HG03520 (cell line): ENCODE measurements around the gene TFPI.

Source experiments
- ATAC-seq: cut with Tn5 transposase; IDR thresholded peaks from one replicate; pipeline ENCODE4 v1.9.1; 2021; ENCODE audit warnings: mild to moderate bottlenecking, moderate library complexity; ENCODE audit not compliant: unreplicated experiment

The TFPI gene

DNA sequence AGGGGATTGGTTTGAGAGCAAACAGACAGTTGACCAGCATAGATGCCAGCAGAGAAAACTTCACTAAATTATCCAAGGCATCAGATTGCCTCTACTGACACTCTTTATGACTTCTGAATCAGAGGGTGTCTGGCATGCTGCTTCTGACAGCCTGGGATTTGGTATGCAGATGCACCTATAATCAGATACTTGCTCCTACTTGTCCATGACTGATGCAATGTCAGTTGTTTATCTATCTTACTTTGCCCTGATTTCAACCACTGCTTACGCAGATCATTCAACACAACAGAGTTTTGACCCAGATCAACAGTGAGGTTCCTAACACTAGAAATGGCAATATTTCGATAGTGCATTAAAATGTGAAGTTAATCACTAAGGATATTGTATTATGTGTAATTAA lies 83.5 kb downstream of the TFPI start:
- no peak for ATAC-seq

DNA sequence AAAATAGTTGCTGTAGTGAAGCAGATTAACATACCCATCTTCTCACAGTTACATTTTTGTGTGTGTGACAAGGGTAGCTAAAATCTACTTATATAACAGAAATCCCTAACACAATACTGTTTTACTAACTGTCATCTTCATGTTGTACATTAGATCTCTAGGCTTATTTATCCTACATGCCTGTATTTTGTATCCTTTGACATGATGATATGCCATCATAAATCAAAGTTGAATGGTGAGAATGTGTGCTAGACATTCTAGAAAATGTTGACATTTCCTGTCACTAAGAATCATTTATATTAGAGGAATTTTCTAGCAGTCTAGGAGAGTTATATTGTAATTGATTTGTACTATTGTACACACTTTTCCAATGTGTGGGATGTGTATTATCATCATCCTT lies 84.7 kb downstream of the TFPI start:
- no peak for ATAC-seq

DNA sequence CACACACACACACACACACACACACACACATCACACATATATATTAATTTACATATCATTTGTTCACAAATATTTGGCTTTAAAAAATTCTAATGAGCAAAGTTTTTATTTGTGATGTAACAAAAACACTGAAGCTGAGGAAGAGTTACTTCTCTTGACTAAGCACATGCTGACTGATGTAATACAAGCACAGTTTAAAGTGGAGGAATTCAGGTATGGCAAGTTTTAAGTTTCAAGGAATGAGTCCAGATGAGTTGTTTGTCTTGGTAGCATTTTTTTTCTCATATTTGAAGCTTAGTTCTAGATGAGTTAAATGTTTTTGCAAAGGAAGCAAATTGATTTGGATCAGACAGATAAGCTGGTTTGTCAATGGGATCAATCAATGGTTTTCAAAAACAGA lies 86.0 kb downstream of the TFPI start:
- ATAC-seq: no peak

DNA sequence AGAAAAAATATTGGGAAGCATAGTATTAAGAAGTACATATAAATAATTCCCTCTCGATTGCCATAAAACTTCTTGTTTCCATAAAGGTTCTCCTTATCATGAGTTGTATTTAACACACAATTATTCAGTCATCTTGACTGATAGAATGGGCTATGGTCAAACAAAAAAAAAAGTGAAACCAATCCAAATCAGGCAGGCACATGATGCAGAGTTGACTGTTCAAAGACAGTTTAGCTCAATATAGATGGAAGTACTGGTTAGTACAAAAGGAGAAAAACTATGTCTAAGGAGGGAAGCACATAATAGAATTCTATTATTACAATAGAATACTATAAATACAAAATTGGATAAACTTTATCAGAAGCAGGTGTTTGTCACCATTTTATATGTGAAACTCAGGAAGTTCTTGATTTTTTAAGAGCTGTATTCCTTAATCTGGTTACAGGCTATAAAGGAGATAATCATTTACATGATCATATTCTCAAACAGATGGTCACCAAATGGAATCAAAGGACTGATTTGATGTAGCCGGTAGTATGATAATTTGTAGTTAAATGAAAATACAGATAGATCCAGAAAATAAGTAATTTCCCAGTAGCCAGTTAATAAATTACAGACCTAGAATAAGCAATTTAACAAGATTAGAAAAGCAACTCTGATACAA lies 88.0 kb downstream of the TFPI start:
- ATAC-seq: no peak

DNA sequence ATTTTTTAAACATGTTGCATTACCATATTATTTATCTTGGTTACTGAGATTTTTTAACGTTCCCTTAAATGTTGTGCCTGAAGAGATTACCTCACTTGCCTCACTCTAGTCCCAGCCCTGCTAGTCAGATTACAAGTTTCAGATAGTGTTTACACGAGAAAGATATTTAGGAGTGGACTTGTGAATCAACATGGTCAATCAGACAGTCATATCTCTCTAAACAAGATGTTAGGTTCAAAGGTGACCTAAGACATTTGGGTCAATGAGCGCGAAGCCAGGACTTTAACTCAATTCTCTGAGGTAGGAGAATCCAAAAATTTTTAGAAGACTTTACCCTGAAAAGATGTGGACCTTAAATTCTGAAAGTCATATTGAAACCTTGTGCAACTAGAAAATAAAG lies 91.4 kb downstream of the TFPI start:
- ATAC-seq: no peak

DNA sequence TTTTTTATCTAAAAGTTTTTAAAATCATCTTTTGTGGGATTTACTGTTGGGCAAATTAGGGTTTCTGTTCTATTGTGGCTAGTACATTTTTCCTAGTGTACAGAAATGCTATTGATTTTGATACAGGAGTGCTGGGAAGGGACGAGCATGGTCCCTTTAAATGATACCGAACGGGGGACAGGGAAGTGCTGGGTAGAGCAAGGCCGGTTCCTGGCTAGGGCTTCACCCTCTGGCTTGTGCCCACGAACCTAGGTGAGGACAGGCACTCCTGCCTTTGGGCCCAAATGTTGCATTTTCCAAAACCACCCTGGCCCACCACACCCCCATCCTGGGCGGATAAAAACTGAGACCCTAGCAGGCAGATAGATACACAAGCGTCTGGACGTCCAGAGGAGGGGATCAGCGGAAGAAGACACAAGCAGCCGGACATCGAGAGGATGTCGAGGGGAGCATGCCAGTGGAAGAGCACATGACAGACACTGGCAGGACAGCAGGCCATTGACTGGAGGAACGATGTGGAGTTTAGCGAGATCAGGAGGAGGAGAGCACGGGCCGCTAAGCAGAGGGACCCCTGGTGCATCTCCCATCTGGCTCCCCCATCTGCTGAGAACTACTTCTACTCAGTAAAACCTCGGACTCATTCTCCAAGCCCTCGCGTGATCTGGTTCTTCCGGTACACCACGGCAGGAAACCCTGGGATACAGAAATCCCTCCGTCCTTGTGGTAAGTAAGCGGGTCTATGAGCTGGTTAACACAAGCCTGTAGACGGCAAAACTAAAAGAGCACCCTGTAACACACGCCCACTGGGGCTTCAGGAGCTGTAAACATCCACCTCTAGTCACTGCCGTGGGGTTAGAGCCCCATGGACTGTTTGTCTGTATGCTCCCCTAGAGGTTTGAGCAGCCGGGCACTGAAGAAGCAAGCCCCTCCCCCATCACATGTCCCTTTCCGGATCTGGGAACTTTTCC lies 92.7 kb downstream of the TFPI start:
- ATAC-seq: no peak

DNA sequence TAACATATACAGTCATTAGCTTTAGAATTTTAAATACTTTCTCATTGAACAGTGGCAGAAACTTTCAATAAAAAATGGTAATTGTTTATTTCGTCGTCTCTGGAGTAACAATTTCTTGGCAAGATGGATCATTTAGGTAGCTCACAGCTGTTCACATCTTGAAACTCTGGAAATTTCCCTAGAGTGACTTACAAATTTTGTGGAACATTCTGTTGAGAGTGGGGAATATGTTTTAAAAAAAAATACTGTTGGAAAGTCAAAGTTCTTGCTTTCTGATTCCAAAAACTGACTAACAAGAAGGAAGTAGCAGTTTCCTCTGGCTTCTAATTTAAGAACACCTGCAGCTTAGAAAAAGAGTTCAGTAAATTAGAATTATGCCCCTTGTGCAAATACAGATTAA lies 95.0 kb downstream of the TFPI start:
- no peak for ATAC-seq

DNA sequence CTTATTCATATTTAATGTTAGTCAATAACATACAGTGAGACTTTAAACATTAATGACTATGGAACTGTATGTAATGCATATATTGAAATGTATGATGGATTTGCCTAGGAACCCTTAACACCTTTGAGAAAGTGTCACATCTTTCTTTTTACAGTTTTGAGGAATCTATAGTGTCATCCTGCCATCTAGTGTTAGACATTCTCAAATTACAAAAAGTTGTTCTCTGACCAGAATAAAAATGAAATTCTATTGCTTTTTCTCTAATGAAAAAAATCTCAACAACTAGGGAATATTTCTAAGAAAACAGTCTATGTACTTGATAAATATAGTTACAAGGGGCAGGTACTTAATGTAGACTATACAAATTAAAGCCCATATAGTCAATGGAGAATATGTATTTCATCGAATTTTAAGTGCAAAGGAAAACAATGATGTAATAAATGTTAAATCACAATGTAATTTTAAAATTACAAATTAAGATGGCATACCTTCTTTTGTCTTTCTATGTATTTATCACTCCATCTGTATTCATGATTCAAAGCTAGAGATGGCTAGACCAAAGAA lies 101.1 kb downstream of the TFPI start:
- ATAC-seq: no peak

DNA sequence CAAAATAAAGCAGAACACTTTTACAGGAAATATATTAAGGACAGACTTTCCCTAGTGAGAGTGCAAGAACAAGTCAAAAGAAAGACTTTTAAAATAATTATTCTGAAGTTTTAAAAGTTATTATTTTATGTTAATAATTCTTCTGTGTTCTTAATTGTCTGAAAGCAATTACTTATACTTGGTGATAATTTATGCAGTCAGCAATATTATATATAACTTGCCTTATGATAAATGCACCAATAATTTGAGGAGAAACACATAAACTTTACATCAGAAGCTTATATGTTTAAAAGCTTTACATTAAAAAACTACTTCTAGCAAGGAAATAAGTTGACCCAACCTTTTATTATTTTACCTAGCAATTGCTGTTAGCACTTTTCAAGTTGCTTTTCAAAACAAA lies 102.7 kb downstream of the TFPI start:
- no peak for ATAC-seq

DNA sequence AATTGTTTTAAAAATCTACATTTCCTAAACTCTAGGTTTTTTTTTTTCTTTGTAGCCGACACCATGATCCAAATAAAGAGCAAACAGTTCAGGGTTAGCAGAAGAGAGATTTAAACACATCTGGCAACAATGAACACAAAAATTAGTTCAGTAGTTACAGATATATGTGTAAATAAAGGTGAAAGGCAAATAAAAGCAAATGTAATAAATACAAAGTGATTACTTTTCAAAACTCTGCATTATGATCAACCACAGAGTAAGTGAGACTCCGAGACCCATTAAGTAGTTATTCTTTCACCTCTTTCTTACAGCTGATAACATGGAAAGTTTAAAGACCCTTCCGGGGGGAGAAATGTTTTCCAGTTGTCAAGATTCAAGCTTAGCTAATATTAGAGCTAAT lies 106.9 kb downstream of the TFPI start:
- no peak for ATAC-seq

DNA sequence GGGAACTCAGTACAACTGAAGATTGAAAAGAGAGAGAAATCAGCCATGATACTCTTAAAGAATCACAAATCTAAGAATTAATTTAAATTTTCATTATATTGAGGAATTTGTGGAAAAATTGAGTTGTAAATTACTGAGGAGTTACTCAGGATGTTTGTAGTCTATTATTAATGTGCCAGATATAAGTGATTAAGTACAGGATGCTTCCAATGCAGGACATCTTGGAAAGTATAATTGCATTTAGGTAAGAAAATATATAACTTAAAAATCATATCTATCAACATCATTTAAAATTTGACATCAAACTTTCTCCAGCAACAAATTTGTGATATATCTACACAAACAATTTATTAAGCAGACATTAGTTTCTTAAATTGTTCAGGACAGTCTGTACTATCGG lies 107.5 kb downstream of the TFPI start:
- no peak for ATAC-seq

DNA sequence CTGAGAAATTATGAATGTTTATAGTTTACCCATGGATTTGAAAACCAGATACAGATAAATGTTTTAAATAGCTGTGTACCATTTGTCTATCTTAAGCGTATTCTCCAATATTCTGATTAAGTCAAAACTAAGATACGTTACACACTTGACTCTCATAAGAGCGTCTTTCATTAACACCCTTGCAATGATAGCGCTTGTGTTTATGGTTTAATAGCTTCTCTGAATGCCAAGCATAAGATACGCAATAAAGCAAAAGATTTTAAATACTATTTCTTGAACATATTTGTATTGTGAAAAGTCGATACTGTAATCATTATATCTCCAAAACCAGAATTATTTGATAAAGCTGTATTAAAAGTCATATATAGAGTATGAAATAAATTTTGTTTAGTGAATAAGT lies 109.2 kb downstream of the TFPI start:
- no peak for ATAC-seq

DNA sequence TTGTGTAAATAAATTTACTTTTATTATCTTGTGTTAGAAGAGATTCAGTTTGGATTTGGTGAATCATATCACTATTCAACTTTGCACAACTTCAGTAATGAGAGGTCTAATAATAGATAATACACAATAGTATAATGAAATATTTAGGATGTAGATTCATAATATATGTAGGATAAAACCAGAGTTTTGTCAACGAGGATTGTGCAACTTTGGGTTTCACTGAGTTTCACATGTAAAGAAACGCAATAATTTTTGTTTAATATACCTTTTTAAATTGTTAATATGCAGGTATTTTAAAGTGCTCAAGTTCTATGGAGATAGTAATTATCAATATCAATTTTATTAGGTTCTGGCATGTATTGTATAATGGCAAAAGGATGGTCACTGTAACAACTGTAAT lies 111.5 kb downstream of the TFPI start:
- ATAC-seq: no peak

DNA sequence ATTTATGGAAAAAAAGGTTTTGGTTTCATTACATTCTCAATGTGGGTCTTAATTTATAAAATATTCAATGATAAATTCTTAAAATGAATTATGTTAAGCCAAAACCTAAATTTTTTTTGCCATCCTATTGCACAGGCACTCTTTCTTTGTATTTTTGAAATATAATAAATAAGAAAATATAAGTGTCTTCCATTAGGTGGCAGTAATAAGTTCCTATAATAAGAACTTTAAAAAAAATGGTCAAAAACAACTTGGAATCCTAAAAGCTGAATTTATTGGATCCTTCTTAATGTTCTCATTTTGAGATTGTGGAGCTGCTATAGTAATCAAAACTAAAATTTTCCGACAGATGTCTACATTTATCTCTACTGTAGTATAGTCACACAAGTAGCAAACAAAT lies 111.9 kb downstream of the TFPI start:
- no peak for ATAC-seq

DNA sequence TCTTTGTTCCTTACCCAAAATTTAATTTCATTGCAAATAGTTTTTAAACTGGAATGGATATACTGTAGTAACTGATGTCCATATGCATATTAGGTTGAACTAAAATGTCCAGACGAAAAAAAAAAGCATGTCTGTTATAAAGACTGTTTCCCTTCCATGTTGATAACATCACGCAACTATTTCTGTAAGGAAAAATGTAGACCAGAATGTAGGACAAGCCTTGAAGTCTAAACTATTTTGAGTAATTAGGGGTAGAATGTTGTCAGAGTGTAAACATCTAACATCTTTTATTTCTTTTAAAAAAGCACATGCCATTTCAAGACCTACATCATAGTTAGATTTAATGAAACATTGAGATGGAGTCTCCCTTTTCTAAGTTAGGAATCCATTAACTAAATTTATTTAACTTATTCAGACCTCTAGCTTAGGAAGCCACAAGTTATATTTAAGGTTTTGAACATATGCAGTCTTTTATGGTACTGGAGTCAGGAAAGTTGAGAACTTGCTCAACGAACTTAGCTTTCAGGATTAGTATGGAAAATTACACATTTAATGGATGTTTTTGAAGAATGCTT lies 114.0 kb downstream of the TFPI start:
- ATAC-seq: no peak

DNA sequence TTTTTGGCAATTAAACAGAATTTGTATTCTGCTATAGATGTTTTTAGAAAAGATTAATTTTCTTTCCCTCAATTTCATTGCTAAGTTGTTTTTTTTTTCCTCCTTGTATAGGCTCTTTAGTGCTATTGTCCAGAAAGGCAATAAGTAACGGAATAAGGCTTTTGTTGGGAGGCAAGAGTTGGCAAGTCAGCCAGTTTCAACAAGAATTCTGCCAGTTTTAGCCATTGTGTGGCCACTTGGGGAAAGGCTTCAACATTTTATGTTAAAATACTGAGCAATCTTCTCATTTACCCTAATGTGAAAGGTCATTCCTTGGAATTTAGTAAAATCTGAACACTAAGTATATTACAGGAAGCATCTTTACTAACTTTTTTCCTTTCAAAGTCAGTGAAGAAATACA lies 115.8 kb downstream of the TFPI start:
- no peak for ATAC-seq

DNA sequence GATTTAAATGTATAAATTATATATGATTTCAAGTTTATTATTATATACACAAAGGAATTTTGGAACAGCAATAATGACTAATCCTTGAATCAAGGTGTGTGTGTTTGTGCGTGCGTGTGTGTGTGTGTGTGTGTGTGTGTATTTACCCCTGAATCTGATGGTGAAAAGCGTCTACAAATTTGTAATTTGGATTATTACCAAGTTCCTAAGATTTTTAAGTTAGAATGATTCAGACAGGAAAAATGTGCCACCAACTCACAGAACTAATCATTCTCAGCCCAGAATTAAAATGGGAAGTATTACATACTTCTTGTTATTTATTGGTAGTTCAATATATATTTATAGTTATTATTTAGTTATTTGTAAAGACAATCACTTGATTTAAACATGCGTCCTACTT lies 118.5 kb downstream of the TFPI start:
- ATAC-seq: no peak

DNA sequence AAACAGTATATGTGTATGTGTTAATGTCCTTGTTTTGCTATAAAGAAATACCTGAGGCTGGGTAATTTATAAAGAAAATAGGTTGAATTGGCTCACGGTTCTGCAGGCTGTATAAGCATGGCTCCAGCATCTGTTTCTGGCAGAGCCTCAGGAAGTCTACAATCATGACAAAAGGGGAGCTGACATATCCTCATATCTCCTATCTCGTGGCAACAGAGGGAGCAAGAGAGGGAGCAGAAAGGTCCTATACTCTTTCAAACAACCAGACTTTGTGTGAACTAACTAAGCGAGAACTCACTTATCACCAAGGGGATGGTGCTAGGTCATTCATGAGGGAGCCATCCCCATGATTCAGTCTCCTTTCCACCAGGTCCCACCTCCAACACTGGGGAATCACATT lies 119.2 kb downstream of the TFPI start:
- no peak for ATAC-seq

DNA sequence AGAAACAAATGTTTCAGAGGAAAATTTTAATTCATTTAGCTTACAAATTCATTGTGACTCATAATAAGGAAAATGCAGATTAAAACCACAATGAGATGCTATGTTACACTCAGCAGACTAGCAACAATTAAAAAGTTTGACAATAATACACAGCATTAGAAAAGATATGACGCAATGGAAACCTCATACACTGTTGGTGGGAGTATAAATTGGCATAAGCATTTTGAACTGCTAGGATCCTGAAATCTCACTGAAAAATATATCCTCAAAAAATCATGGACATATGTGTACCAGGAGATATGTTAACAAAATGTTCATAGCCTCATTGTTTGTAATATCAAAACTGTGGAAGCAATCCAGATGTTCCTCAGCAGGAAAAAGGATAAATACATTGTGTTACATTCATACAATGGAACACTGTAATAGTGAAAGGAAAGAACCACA lies 119.9 kb downstream of the TFPI start:
- no peak for ATAC-seq

DNA sequence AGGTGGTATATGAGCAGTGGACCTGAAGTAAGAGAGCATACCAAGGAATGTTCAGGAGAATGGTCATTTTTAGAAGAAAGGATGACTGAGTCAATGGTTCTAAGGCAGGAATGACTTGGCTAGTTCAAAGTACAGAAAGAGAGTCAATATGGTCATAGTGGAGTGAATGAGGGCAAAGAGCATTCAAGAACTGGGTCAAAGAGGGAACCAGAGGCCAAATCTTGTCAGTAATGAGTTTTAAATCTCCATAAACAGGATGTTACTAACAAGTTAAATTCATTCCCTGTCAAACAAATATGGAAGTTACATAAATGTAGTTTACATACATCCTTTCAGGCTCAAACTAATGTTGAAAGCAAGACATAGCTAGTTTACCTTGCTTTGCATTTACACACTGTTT lies 122.3 kb downstream of the TFPI start:
- ATAC-seq: no peak

DNA sequence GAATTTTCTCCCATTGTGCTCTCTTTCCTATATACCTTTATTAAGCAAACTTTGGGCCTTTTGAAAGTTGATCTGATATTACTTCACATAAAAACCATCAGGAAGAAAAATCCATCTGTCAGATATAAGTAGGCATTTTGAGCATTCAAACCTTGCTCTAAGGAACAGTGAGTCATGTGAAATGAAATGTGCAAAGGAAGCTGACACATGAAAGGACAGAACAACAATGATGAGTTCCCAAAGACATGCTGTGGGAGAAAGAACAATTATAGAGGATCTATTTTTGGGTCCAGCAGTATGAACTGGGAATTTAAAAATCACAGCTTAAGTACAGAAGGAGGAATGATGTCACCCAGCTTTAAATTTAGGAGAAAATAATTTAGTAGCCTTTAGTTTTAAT lies 124.2 kb downstream of the TFPI start:
- ATAC-seq: no peak

DNA sequence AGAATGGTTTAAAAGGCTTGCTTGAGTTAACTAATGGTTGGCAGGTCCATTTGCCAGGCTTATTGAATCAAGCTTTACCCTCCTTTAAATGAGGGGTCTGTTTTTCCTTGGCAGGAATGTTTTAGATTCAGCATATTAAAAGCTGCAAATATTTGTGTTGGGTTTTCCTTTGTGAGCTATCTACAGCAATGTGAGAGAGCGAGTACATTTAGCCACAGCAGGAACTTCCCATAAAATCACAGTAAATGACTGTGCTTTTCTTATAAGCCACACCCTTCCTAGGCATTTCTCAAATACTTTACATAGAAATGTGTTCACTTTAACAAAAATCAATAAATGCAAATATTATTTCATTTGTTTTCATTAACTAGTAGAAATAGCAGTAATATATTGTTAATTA lies 130.1 kb downstream of the TFPI start:
- ATAC-seq: no peak
